CD4-positive, alpha-beta T cell (primary cell): Measurements from ENCODE around the gene HAUS6. TPM values are rescaled to one million over a fixed set of nuclear protein-coding genes. Genes with fewer than 3 reads are reported as not detected.

Source experiments
- ATAC-seq: fragments of 200-7000 bp; cut with Tn5 transposase; one replicate; pipeline ENCODE4 v1.10.0; 2022; ENCODE audit warnings: mild to moderate bottlenecking; ENCODE audit not compliant: poor library complexity
- CTCF ChIA-PET: fragments of 350-600 bp; sonication (Branson Sonifier 250); formaldehyde crosslinking; loops from one replicate; lab custom pipeline; 2021; ENCODE audit warnings: antibody characterized with exemption, inconsistent platforms; lab: Charles Lee
- POLR2A ChIA-PET: fragments of 350-600 bp; sonication (Branson Sonifier 250); formaldehyde crosslinking; loops from one replicate; lab custom pipeline; 2021; ENCODE audit warnings: antibody characterized with exemption, inconsistent platforms; lab: Charles Lee
- DNase-seq, 14 experiments: peaks; one replicate each; pipeline ENCODE4 v3.0.0-alpha.2; 2013 to 2020; ENCODE audit warnings: mixed read lengths in 2 of 14
- H3K27ac ChIP-seq, 2 donors: one replicate each; pipeline versions ENCODE4 v1.5.1 to v1.7.0; 2013; ENCODE audit warnings: low read length in 2 of 2, low read depth in 1 of 2, mild to moderate bottlenecking in 1 of 2
- H3K27me3 ChIP-seq, 2 experiments: 1 replicate in 1 of 2; 2 replicates in 1 of 2; pipeline versions ENCODE4 v1.6.1 to v1.7.0; 2013; ENCODE audit warnings: low read length in 2 of 2, control low read depth in 1 of 2, mild to moderate bottlenecking in 1 of 2, moderate library complexity in 1 of 2; ENCODE audit not compliant: insufficient read depth in 2 of 2, control insufficient read depth in 1 of 2
- H3K36me3 ChIP-seq: one replicate; pipeline ENCODE4 v1.6.1; 2013; ENCODE audit warnings: low read length, control low read depth; ENCODE audit not compliant: insufficient read depth
- H3K4me1 ChIP-seq: one replicate; pipeline ENCODE4 v1.6.1; 2013; ENCODE audit warnings: low read length, control low read depth; ENCODE audit not compliant: insufficient read depth
- H3K4me3 ChIP-seq: one replicate; pipeline ENCODE4 v1.5.1; 2013; ENCODE audit warnings: mild to moderate bottlenecking, low read length, moderate library complexity
- H3K9me3 ChIP-seq, 2 experiments: 1 replicate in 1 of 2; 2 replicates in 1 of 2; pipeline versions ENCODE4 v1.6.1 to v1.7.0; 2013; ENCODE audit warnings: low read length in 2 of 2, mild to moderate bottlenecking in 2 of 2, control low read depth in 1 of 2, moderate library complexity in 1 of 2; ENCODE audit not compliant: control insufficient read depth in 1 of 2, insufficient read depth in 1 of 2
- H3K27ac Mint-ChIP-seq: one replicate; pipeline ENCODE4 v1.8.0; 2020; ENCODE audit warnings: mixed read lengths
- H3K27me3 Mint-ChIP-seq: one replicate; pipeline ENCODE4 v1.8.0; 2021; ENCODE audit warnings: mixed read lengths
- H3K36me3 Mint-ChIP-seq: one replicate; pipeline ENCODE4 v1.8.0; 2021; ENCODE audit warnings: low read depth, mixed read lengths
- H3K4me1 Mint-ChIP-seq: one replicate; pipeline ENCODE4 v1.8.0; 2021; ENCODE audit warnings: low read depth, mixed read lengths
- H3K4me3 Mint-ChIP-seq: one replicate; pipeline ENCODE4 v1.8.0; 2020; ENCODE audit warnings: mild to moderate bottlenecking, mixed read lengths
- H3K9me3 Mint-ChIP-seq: one replicate; pipeline ENCODE4 v1.8.0; 2020; ENCODE audit warnings: mixed read lengths
- CTCF ChIP-seq: fragments of 200-600 bp; IDR thresholded peaks from one replicate; pipeline ENCODE4 v1.8.0; 2022; ENCODE audit warnings: antibody characterized with exemption, mild to moderate bottlenecking
- intact Hi-C, 2 experiments: fragments of 100-400 bp; cut with DNase I in 1 of 2; cut with micrococcal nuclease in 1 of 2; formaldehyde crosslinking; loops; one replicate each; pipeline versions ENCODE4 v1.15.1 to v1.9.0; 2023 to 2025; cut with DNase I, micrococcal nuclease
- total RNA-seq, 174 experiments: library from RNA in 2 of 174; stranded (reverse) in 2 of 174; gene quantifications; one replicate each; pipeline ENCODE4 v1.2.3 and lab custom pipeline; 2021 to 2026

HAUS6 gene
- total RNA-seq, 2 experiments from 2014 or later, result 14.9 to 17.2 TPM

- Mint-ChIP-seq H3K36me3 (peaks cover 95% of the 10 kb centered on the region), H3K4me3 (no peak overlapping the region)
Observed at GRCh38 chr9:19122490-19123042, 19.9 kb upstream of the HAUS6 start.

GRCh38 chr9:19120877-19121276 lies 18.2 kb upstream of the HAUS6 start:
- no peak overlapping the region for H3K4me3 ChIP-seq
- intact Hi-C loops, result loop anchor here in 1 of 2 experiments (2.0 kb wide), 1 partner anchor 16 kb away; no protein-coding TSS in a partner anchor
- Mint-ChIP-seq H3K27me3 (no peaks in the 10 kb centered on the region), H3K4me3 (no peak overlapping the region), H3K27ac (no peak overlapping the region), H3K9me3 (no peaks in the 10 kb centered on the region), H3K36me3 (peaks cover 100% of the 10 kb centered on the region), H3K4me1 (peaks cover 52% of the 10 kb centered on the region)
- ChIA-PET POLR2A (no interaction called here), CTCF (no interaction called here)
- H3K27me3 ChIP-seq, result no peaks in the 10 kb centered on the region
- TF ChIP-seq CTCF, result no peak
- no peak for DNase-seq
- H3K27ac ChIP-seq, result no peak overlapping the region
- no peaks in the 10 kb centered on the region for H3K9me3 ChIP-seq
- no peak for ATAC-seq
- H3K4me1 ChIP-seq, result peaks cover 23% of the 10 kb centered on the region
- peaks cover 77% of the 10 kb centered on the region for H3K36me3 ChIP-seq

More at GRCh38 chr9:19122490-19123042, 19.9 kb upstream of the HAUS6 start:
- no peak overlapping the region for H3K4me3 ChIP-seq
- ChIA-PET POLR2A (interaction anchor here (2.5 kb wide), 1 partner anchor 74 kb away, joined by 10 read pairs; the partner anchor contains the start of gene RRAGA), CTCF (interaction anchor here (0.9 kb wide), 1 partner anchor 51 kb away, joined by 4 read pairs; no protein-coding TSS in a partner anchor)
- H3K27me3 ChIP-seq, result no peaks in the 10 kb centered on the region
- DNase-seq (no peak), ATAC-seq (no peak)
- peaks cover 64% of the 10 kb centered on the region for H3K36me3 ChIP-seq
- no peak for TF ChIP-seq CTCF
- no peak overlapping the region for H3K27ac ChIP-seq
- no peaks in the 10 kb centered on the region for H3K9me3 ChIP-seq
- no peaks in the 10 kb centered on the region for H3K27me3 Mint-ChIP-seq
- intact Hi-C loops, result no loop called here
- peaks cover 33% of the 10 kb centered on the region for H3K4me1 ChIP-seq
- no peaks in the 10 kb centered on the region for H3K9me3 Mint-ChIP-seq
- H3K27ac Mint-ChIP-seq, result peak overlapping the region; percentile 95
- H3K4me1 Mint-ChIP-seq, result peaks cover 65% of the 10 kb centered on the region

- Mint-ChIP-seq H3K27me3 (no peaks in the 10 kb centered on the region), H3K4me3 (no peak overlapping the region), H3K36me3 (peaks cover 100% of the 10 kb centered on the region), H3K27ac (peak overlapping the region; percentile 32), H3K9me3 (no peaks in the 10 kb centered on the region), H3K4me1 (peaks cover 46% of the 10 kb centered on the region)
- no peak overlapping the region for H3K27ac ChIP-seq
- intact Hi-C loops, result loop anchor here in 1 of 2 experiments (2.0 kb wide), 1 partner anchor 15 kb away; no protein-coding TSS in a partner anchor
- ChIA-PET CTCF (no interaction called here), POLR2A (interaction anchor here (0.7 to 1.0 kb wide), 2 partner anchors 10 to 18 kb away, joined by 3 read pairs; no protein-coding TSS in a partner anchor)
- peaks cover 81% of the 10 kb centered on the region for H3K36me3 ChIP-seq
- H3K4me3 ChIP-seq, result no peak overlapping the region
- TF ChIP-seq CTCF, result no peak
- no peak for DNase-seq
- no peaks in the 10 kb centered on the region for H3K9me3 ChIP-seq
- H3K27me3 ChIP-seq, result no peaks in the 10 kb centered on the region
- peaks cover 13% of the 10 kb centered on the region for H3K4me1 ChIP-seq
- no peak for ATAC-seq
Observed at GRCh38 chr9:19119801-19120440, 17.2 kb upstream of the HAUS6 start.
